GM12891 (cell line): ENCODE measurements around the gene TMEM31.

Experiments
- PAX5 ChIP-seq: IDR thresholded peaks from 2 replicates; pipeline ENCODE4 v1.6.1; 2011; ENCODE audit warnings: low read length, moderate library complexity, mild to moderate bottlenecking; ENCODE audit not compliant: insufficient read depth, severe bottlenecking
- POLR2A ChIP-seq: IDR thresholded peaks from 2 replicates; pipeline ENCODE4 v1.6.1; 2011; ENCODE audit warnings: low read depth, low read length, control low read depth
- POLR2AphosphoS5 ChIP-seq: IDR thresholded peaks from 2 replicates; pipeline ENCODE4 v1.6.1; 2011; ENCODE audit warnings: low read depth, low read length, control low read depth
- TAF1 ChIP-seq: IDR thresholded peaks from 2 replicates; pipeline ENCODE4 v1.6.1; 2011; ENCODE audit warnings: low read depth, low read length, control low read depth

DNA sequence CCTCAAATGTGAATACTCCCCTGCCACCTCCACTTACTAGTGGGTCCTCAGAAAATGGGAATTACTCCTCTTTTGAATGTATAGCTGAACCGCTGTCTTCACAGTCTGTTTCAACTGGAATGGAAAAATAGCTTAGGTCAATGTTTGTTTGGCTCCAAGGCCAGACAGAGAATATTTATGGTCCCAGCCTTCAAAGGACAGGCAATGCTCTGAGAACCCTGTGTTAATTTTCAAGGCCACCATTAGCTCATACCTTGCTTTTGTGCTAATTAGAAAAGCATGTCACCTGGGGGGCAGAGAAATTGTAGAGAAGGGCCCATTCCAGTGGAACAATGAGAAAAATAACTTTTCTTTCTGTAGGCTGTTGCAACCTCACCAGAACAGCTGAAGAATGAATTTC lies 19.6 kb upstream of the TMEM31 start:
- TF ChIP-seq POLR2AphosphoS5 (no peak), POLR2A (no peak), TAF1 (no peak), PAX5 (no peak)
